Measurements from ENCODE around the gene LARGE1. TPM values are rescaled to one million over a fixed set of nuclear protein-coding genes. Genes with fewer than 3 reads are reported as not detected.

Gene LARGE1
- total RNA-seq, 1 experiment from 2014 or later = 30.7 TPM

GRCh38 chr22:33787645-33788456, 132.4 kb downstream of the LARGE1 start:
- H3K4me3 ChIP-seq (ENCODE audit: insufficient read depth, low read depth, low read length) = no peak overlapping the region
- no peaks in the 10 kb centered on the region for H3K36me3 ChIP-seq (replicated peaks; ENCODE audit: control insufficient read depth, insufficient read depth, low read length)
- H3K27me3 ChIP-seq (ENCODE audit: control insufficient read depth, insufficient read depth, low read length) = no peaks in the 10 kb centered on the region
- DNase-seq = no peak

DNA sequence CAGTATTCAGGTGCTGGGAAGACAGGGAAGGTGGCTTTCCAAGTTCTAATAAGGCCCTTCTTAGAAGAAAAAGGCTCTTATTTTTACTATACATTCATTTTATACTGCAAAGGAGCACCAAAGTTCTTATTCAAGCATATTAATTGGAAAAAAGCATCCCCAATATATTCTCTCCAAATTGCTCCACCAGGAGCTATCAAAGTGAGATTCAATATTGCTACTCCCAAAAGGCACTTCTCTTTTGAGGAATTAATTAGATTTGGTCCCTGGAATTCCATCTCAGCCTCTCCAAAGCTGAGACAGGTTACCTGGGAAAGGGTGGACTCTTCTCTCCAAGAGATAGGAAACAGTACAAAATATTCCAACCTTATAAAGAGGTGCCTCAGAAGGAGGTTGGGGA, 134.1 kb downstream of the LARGE1 start:
- Histone ChIP-seq H3K4me3 (ENCODE audit: insufficient read depth, low read depth, low read length) (no peak overlapping the region), H3K36me3 (replicated peaks; ENCODE audit: control insufficient read depth, insufficient read depth, low read length) (no peaks in the 10 kb centered on the region), H3K27me3 (ENCODE audit: control insufficient read depth, insufficient read depth, low read length) (no peaks in the 10 kb centered on the region)
- no peak for DNase-seq

- no peak for DNase-seq
- H3K36me3 ChIP-seq (replicated peaks; ENCODE audit: control insufficient read depth, insufficient read depth, low read length) = no peaks in the 10 kb centered on the region
- no peak overlapping the region for H3K4me3 ChIP-seq (ENCODE audit: insufficient read depth, low read depth, low read length)
- H3K27me3 ChIP-seq (ENCODE audit: control insufficient read depth, insufficient read depth, low read length) = no peaks in the 10 kb centered on the region
These were observed 134.8 kb downstream of the LARGE1 start for GRCh38 chr22:33785283-33785968.

- no peak for DNase-seq
- Histone ChIP-seq H3K27me3 (ENCODE audit: control insufficient read depth, insufficient read depth, low read length) (no peaks in the 10 kb centered on the region), H3K36me3 (replicated peaks; ENCODE audit: control insufficient read depth, insufficient read depth, low read length) (no peaks in the 10 kb centered on the region), H3K4me3 (ENCODE audit: insufficient read depth, low read depth, low read length) (no peak overlapping the region)
These were observed 138.9 kb downstream of the LARGE1 start for GRCh38 chr22:33781411-33781810.

DNA sequence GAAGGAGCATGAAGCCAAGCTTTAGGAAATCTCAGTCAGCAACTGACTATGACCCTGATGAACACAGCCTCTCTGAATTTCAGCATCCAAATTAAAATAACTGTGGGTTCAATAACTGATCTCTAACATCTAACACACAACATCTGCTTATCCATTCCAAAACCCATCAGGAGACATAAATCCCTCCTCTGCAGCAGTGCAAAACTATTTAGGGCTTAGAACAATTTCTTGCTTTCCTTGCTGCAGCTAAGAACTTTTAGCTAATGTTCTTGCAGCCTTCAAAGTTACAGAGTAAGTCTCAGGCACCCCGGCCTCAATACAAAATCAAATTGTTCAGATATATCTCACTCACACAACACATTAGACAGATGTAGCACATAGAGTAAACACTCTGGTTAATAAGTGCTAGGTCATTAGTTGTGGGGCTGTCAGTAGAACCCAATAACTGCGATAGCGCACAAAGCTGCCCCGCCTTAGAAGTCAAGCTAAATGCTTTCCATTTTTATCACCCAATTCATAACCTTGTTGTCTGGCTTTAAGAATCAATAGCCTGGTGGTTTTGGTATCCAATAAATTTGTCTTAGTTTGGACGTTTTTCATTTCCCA, 139.6 kb downstream of the LARGE1 start:
- DNase-seq = no peak
- no peaks in the 10 kb centered on the region for H3K27me3 ChIP-seq (ENCODE audit: control insufficient read depth, insufficient read depth, low read length)
- no peaks in the 10 kb centered on the region for H3K36me3 ChIP-seq (replicated peaks; ENCODE audit: control insufficient read depth, insufficient read depth, low read length)
- no peak overlapping the region for H3K4me3 ChIP-seq (ENCODE audit: insufficient read depth, low read depth, low read length)

DNA sequence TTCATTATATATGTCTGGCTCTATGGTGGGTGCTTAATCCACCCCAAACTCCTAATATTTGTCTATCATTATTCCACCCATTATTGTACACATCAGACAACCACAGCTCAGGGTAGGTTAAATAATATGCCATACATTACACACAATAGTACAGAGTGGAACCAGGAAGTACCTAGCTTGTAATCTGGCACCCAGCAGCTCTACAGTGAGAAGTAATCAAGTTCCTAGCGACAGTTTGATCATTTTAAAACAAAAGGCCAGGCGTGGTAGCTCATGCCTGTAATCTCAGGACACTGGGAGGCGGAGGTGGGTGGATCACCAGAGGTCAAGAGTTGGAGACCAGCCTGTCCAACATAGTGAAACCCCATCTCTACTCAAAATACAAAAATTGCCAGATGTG, 141.0 kb downstream of the LARGE1 start:
- no peak overlapping the region for H3K4me3 ChIP-seq (ENCODE audit: insufficient read depth, low read depth, low read length)
- DNase-seq = no peak

GRCh38 chr22:33776491-33776890, 143.8 kb downstream of the LARGE1 start:
- no peak for DNase-seq
- no peaks in the 10 kb centered on the region for H3K36me3 ChIP-seq (replicated peaks; ENCODE audit: control insufficient read depth, insufficient read depth, low read length)
- H3K27me3 ChIP-seq (ENCODE audit: control insufficient read depth, insufficient read depth, low read length) = no peaks in the 10 kb centered on the region
- no peak overlapping the region for H3K4me3 ChIP-seq (ENCODE audit: insufficient read depth, low read depth, low read length)

More for the DNA sequence above, 141.0 kb downstream of the LARGE1 start:
- Histone ChIP-seq H3K36me3 (replicated peaks; ENCODE audit: control insufficient read depth, insufficient read depth, low read length) (no peaks in the 10 kb centered on the region), H3K27me3 (ENCODE audit: control insufficient read depth, insufficient read depth, low read length) (no peaks in the 10 kb centered on the region)

GRCh38 chr22:33774781-33775180, 145.5 kb downstream of the LARGE1 start:
- H3K36me3 ChIP-seq (replicated peaks; ENCODE audit: control insufficient read depth, insufficient read depth, low read length) = no peaks in the 10 kb centered on the region
- no peaks in the 10 kb centered on the region for H3K27me3 ChIP-seq (ENCODE audit: control insufficient read depth, insufficient read depth, low read length)
- DNase-seq = no peak
- H3K4me3 ChIP-seq (ENCODE audit: insufficient read depth, low read depth, low read length) = no peak overlapping the region

- DNase-seq = no peak
- H3K36me3 ChIP-seq (replicated peaks; ENCODE audit: control insufficient read depth, insufficient read depth, low read length) = no peaks in the 10 kb centered on the region
- H3K4me3 ChIP-seq (ENCODE audit: insufficient read depth, low read depth, low read length) = no peak overlapping the region
- no peaks in the 10 kb centered on the region for H3K27me3 ChIP-seq (ENCODE audit: control insufficient read depth, insufficient read depth, low read length)
These were observed 147.5 kb downstream of the LARGE1 start for GRCh38 chr22:33772745-33773144.

DNA sequence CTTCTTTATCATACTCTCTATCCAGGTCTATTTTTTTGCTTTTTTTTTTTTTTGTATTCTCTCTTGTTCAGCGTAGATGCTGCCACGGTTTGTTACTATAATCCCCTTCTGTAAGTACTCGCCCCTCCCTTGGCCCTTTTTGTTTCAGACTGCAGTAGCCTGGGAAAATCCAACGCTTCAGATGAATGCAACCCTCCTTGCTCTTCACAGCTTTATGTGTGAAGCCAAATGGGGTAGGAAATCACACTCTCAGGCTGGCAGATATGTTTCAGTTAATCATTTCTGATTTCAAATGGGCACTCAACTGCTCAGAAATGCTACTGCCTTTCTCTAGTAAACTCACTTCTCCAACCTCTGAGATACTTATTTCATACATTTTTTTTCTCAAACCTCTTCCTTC, 149.1 kb downstream of the LARGE1 start:
- DNase-seq = no peak
- H3K4me3 ChIP-seq (ENCODE audit: insufficient read depth, low read depth, low read length) = no peak overlapping the region
- no peaks in the 10 kb centered on the region for H3K36me3 ChIP-seq (replicated peaks; ENCODE audit: control insufficient read depth, insufficient read depth, low read length)
- H3K27me3 ChIP-seq (ENCODE audit: control insufficient read depth, insufficient read depth, low read length) = no peaks in the 10 kb centered on the region

DNA sequence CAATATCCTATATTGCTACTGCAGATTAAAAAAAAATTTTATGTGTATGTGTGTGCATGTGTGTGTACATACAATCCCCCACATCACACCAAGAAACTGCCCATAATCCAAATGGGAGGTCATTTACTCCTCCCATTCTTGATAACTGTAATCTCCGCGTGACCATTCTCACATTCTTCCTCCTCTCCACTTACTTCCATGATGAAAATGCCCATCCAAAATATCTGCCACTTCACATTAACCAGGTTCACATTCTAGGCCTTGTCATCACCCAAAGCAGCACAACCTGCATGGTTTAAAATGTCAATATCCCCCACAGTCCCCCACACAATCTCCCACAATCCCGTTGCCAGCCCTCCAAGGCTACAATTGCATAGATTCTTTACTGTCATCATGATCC, 149.6 kb downstream of the LARGE1 start:
- Histone ChIP-seq H3K36me3 (replicated peaks; ENCODE audit: control insufficient read depth, insufficient read depth, low read length) (no peaks in the 10 kb centered on the region), H3K4me3 (ENCODE audit: insufficient read depth, low read depth, low read length) (no peak overlapping the region), H3K27me3 (ENCODE audit: control insufficient read depth, insufficient read depth, low read length) (no peaks in the 10 kb centered on the region)
- no peak for DNase-seq

GRCh38 chr22:33766091-33766490, 154.2 kb downstream of the LARGE1 start:
- Histone ChIP-seq H3K36me3 (replicated peaks; ENCODE audit: control insufficient read depth, insufficient read depth, low read length) (no peaks in the 10 kb centered on the region), H3K4me3 (ENCODE audit: insufficient read depth, low read depth, low read length) (no peak overlapping the region), H3K27me3 (ENCODE audit: control insufficient read depth, insufficient read depth, low read length) (no peaks in the 10 kb centered on the region)
- DNase-seq = no peak

- Histone ChIP-seq H3K4me3 (ENCODE audit: insufficient read depth, low read depth, low read length) (no peak overlapping the region), H3K27me3 (ENCODE audit: control insufficient read depth, insufficient read depth, low read length) (no peaks in the 10 kb centered on the region), H3K36me3 (replicated peaks; ENCODE audit: control insufficient read depth, insufficient read depth, low read length) (no peaks in the 10 kb centered on the region)
- DNase-seq = no peak
These were observed 161.3 kb downstream of the LARGE1 start for GRCh38 chr22:33758961-33759360.

- no peaks in the 10 kb centered on the region for H3K27me3 ChIP-seq (ENCODE audit: control insufficient read depth, insufficient read depth, low read length)
- no peak overlapping the region for H3K4me3 ChIP-seq (ENCODE audit: insufficient read depth, low read depth, low read length)
- peak; percentile 34 for DNase-seq
- H3K36me3 ChIP-seq (replicated peaks; ENCODE audit: control insufficient read depth, insufficient read depth, low read length) = no peaks in the 10 kb centered on the region
These were observed 162.3 kb downstream of the LARGE1 start for GRCh38 chr22:33757802-33758483.

All from H7 (cell line).